ENCODE measurements around the gene ISG20.

The ISG20 gene

DNA sequence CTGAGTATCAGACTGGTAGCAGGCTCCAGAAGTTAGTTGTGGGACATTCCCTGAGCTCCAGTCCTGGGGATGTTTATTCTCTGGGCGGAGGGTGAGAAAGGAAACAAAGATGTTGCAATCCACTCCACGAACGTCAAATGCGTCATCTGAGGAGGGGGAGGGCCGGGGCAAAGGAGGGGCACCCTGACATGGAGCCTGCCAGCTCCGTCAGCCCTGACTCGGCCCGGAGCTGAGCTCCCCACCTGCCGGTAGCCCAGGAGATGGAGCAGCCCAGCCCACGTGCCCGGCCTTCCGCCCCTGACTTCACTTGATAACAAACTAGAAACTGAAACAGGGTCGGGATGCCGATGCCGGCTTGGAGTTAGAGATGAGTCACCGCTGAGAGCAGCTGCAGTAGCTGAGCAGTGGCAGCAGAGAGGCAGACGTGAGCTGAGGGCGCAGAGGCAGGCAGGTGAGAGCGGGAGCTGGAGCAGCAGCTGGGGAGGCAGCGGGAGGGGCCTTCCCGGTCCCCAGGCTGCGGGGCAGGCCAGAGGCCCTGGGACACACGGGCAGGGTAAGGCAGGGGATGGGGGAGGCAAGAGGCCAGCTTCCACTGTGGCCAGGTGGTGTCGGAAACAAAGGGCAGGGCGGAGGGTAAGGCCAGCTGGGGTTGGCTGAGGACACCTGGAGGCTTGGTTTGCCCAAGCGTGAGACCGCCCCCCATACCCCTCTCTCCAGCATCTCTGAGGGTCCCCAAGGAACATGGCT is at the start of gene ISG20:
ISG20 (plus strand) TSS at position 391 of the 747 bp plus-strand sequence; CDS start at position 742, 351 bp downstream.
- peak; percentile 95 for DNase-seq

DNA sequence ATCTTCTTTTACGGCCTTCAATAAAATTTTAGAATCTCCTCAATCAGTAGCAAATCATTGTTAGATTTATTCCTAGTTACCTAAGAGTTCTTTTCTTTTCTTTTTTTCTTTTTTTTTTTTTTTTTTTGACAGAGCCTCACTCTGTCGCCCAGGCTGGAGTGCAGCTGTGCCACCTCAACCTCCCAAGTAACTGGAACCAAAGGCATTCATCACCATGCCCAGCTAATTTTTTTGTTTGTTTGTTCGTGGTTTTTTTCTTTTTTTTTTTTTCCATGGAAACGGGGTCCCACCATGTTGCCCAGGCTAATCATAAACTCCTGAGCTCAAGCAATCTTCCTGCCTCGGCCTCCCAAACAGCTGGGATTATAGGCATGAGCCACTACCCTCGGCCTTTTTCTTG is 48.1 kb upstream of the ISG20 start:
- DNase-seq = no peak

DNA sequence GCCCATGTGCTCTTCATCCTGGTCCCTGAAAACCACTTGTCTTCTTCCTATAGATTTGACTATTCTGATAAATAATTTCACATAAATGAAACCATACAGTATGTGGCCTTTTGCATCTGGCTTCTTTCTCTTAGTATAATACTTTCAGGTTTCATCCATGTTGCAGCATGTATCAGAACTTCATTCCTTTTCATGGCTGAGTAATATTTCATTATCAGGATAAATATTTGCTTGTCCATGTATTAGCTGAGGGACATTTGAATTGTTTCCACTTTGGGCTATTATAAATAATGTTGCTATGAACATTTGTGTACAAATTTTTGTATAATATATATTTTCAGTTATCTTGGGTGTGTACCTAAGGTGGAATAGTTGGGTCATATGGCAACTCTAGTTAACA is 47.4 kb upstream of the ISG20 start:
- no peak for DNase-seq

DNA sequence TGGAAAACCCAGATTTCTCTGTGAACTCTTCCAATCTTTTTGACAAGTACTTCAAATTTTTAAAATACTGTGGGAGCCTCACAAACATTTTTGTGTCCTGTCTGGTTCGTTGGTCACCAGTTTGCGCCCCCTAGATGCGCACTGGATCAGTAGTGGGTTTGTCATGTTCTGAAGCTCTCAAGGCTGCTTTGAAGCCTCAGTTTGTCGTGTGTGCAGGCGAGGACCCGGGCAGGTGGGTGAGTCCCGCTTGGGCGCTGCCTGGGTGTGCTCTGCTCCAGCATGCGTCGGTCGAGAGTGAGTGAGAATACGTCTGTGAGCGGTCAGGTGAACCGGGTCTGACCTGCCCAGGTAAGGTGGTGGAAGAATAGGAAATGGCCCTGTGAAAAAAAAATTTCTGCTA is 34.9 kb upstream of the ISG20 start:
- no peak for DNase-seq

DNA sequence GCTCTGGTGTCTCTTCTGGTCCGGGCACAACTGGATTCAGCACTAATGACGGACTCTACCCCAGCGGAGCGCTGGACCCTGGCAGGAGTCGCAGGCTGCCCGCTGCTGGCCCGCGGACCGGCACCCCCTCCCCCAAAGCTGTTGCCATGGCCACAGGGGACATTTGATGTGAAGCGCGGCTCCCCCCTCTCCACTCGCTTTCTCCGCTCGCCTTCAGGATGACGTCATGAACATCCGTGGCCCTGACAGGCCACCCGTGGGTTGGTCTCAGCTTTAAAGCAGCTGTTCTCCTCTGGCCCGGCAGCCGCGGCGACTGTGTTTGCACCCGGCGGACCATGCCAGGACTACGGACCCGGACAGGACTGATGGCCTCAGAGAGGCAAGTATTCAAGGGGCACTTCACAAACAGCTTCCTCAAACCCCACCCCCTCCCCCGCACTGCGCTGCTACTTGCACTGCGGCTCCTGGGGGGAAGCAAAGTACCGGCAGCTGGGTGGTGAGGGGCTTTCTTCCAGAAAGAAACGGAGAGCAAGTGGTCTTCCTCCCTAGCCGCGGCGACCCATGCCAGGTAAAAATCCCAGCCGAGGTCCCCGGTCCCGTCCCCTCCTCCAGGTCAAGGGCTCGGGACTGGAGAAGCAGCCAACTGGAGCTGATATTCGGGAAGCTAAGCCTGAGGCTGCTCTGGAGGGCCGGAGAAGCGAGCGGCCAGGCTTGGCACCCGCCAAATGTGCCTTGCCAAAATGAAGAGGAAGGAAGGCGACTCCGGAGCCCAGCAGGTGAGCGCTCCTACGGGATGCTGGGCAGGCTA is 34.2 kb upstream of the ISG20 start:
- no peak for DNase-seq

DNA sequence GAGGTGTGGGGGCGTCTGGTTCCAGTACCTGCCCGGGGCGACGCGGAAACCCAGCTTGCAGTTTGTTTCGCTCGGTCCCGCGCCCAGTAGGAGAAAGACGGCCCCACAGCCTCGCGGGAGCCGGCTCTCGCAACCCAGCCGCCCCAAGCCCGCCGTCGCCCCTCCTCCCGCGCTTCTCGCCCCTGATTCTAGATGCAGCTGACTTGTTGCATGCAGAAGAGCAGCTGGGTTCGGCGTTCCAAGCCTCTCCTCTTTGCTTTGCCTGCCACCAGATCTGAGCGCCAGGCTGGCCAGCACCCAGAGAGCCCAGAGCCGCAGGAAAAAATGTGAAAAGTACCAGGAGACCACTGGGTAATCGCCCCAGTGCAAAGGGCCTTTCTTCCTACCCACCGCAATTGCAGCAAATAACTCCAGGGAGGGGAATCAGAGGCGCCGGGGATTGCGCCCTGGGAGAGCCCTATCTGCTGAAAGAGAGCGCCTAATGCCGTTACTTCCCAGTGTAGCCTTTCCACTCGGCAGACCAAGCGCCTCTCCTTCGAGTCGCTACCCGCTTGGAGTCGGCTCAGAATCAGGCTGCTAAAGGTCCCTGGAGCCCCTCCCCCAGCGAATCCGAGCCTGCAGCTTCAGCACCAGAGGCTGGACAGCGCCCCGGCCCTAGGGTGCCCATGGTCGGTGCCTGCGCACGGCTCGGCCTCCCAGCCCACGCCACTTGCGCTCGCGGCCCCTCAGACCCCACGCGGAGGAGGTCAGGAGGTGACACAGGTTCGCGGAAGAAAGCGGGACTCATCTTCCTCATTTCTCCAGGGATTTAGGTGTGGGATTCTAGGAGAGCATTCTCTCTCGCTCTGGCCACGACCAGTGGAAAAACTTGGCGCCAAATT is 33.4 kb upstream of the ISG20 start:
- DNase-seq = peak; percentile 34

DNA sequence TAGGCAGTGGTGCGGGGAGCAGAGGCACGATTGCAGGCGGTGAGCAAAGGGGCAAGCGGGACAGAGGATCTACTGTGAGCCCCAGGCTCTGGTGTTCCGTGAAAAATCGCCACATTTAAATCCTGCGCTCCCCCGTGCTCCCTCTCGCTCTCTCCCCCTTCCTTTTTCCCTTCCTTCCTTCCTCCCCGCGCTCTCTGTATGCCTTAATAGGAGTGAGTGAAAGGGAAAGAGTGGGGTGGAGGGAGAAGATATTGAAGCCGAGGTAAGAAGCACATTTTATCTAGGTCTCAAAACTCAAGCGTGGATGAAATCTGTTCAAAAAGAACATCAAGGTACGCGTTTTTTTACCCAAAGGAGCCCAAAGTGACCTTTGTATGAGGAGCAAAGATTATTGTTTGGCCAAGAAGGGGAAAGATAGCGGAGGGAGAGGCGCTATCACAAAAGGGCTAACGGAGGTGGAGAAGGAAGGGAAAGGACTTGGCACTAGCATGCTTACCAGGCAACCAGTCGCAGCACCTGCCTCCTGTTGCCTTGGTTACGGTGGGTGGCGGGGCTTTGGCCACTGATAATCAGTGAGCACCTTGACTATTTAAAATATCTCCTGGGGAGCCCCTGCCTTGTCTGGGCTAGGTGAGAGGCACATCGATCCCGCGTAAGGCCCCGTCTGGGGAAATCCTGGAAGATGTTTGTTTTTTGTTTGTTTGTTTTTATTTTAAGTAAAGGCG is 32.6 kb upstream of the ISG20 start:
- DNase-seq = no peak

DNA sequence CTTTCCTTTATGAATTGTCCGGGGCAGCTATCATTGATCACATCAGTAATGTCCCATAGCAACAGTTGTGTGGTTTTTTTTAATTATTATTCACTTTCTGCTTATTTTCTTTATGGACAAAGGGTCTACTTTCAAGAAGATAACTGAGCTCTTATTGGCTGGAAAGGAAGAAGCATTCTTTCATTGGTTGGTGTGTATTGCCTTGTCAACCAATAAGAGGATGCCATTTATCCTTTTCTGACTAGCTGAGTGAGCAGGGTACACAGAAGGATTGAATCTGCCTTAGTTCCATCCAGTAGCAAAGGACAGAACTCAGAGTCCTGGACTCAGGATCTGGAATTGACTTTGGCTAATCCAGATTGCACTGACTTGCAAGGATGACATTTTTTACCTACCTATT is 30.9 kb upstream of the ISG20 start:
- DNase-seq = no peak

DNA sequence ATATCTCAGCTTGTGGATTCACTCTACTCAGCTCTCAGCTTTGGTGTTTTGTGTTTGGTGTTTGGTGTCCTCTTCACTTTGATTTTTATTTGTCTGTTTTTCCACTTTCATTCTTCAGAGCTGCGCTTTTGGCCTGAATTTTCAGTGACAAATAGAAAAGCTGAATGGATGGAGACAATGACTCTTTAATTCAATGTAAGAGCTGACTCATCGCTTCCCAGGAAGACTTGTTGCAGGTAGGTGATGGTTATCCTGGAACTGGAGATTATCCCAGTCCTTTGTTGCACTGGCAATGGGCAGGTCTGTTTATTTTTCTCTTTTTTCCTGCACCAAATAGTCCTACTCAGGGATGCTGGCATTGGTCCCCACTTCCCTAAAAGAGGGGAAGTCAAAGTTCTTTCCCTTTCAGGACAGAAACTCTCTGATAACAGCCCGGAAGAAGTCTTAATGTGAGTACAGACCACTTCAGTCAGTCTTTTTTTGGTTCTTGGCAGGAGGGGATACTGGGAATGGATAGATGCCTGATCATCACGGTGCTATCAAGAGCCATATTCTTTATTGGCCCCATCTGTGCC is 30.1 kb upstream of the ISG20 start:
- no peak for DNase-seq

DNA sequence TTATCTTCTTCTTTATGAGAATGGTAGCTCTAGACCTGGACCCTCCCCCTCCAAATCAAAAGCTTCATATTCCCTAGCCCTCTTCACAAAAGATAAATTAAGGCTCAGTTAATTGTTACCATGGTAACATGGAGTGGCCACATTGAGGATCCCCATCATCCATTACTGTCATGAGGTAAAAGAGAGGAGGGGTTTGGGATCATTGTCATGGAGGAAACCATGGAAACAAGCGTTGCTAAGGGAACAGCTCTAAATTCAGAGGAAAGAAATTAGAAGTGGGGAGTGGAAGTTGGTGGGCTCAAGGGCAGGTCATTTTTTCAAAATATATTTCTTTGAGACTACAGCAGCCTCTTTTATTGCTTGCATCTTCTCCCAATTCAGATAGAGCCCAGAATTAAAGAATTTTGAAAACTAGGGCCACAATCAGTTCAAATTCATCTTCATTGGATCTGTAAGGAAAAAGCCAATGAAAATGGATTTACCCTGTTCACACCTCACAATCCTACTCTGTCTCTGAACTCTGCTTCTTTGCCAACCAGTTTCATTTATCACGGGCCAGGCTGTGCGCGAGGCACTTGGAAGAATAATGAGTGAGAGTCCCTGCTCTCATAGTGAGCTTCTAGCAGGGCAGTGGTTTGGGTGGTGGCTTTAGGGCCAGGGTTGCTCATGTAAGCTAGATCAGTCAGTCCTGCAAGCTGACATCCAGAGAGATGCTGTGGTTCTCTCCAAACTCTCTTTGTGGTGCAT is 29.3 kb upstream of the ISG20 start:
- no peak for DNase-seq

DNA sequence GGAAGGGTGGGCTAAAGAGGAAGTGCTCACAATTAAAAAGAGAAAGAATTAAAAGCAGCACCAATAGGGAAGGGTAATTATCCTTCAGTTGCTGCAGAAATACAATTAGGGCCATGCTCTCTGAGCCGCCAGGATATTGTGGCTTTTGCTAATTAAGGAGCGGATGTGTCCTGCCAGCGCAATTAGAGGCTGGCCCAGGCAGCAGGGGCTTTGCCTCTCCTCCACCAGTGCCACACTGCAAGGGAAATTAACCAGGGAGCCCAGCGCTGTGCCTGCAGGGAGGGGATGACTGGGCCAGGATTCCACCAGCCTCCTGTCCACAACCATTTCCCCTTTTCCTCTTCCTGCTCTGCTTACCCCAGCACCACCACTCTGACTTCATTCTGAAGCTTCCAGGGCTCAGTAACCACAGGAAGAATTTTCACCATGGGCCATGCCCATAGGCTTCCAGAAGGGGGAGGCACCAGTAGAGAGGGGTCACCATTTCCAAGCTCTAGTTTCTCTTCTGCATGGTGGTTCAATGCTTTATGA is 28.1 kb upstream of the ISG20 start:
- DNase-seq = peak; percentile 39

DNA sequence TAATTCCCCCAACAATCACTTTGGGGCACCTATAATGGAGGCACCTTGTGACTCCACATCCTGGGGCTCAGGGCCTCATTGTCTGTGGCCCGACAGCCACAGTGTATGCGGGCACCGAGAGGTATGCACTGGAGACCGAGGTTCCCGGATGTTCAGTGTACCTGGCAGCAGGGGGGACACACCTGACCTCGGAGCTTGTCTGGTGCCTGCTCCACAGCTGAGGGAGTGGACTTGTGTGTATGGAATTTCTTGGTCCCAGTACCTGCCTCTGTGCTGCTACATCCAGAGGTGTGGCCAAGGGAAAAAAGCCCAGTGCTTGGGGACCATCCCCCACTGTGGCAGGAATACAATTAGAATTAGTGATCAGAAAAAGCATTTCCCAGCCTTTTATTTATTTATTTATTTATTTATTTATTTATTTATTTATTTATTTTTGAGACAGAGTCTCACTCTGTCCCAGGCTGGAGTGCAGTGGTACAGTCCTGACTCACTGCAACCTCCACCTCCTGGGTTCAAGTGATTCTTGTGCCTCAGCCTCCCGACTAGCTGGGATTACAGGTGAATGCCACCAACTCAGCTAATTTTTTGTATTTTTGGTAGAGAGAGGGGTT is 26.5 kb upstream of the ISG20 start:
- DNase-seq = no peak

DNA sequence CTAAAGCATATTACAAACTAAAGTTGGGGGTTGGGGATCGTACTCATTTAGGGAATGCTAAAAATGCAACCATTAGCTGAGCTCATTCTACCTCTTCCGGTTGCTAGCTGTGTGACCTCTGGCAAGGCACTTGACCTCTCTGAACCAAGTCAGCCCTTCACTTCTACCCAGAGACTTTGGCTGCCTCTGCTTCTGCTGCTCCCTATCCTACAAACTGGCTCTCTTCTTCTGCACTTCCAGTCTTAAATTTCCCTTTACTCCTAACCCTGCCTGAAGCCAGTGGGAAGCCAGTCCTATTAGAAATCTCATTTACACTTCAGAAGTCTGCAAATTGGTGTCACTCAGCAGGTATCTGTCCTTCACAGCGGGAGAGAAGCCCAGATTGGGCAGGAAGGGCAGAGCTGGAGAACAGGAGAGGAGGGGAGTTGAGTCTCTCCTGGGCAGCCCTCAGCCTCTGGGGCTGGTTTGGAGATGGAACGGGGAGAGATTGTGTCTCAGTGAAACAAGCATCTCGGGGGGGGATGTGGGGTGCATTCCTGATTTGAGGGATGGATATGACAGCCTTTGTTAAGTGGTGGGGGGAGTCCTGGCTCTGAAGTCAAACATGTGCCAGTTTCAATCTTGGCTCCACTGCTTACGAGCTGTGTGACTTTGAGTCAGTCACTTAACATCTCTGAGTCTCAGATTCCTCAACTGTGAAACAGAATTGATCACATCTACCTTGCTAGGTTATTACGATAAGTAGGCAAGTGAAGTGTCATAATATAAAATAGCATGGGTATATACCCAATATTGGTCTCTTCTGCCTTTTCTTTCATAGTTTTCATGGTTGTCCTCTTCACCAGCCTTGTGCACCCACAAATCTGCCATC is 25.5 kb upstream of the ISG20 start:
- DNase-seq = peak; percentile 55

DNA sequence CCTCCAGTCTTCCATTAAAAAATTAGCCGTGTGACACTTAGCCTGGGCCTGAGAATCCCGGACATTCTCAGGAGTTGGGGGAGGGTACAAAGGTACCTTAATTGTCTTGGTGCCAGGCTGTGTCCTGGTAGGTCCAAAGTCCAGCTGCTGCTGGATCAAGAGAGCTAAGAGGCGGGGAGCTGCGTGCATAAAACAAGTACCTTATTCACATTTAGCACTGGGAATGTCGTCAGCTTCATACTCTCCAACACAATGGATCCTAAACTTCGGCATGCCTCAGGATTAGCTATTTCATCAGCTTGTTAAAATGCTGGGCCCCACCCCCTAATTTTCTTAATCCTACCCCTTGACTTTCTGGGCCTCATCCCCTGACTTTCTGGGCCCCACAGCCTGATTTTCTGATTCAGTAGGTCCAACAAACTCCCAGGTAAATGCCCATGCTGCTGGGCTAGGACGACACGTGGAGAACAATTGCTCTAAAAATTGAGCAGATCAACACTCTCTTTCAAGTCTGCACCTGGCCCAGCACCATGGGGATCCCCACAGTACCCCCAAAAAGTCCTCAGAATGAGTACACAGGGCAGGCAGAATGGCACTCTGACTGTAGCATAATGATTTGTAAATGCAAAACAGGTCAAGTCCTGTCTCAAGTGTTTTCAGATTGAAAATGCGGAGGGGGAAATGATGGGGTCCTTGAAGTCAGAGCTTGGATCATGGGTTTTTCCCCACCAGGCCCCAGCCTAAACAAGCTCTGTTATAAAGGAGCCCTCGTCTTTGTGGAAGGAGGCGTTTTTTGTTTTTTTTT is 23.3 kb upstream of the ISG20 start:
- DNase-seq = no peak

DNA sequence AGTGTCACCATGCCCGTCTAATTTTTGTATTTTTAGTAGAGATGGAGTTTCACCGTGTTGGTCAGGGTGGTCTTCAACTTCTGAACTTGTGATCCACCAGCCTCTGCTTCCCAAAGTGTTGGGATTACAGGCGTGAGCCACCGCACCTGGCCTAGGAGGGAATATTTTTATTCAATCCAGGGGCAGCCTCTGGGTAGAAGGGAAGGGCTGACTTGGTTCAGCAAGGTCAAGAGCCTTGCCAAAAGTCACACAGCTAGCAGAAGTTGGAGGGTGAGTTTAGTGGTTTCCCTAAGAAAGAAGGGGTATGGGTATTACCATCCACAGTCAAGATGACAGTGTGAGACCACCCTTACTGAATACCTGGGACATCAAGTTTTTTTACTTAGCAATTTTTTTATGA is 22.6 kb upstream of the ISG20 start:
- no peak for DNase-seq

DNA sequence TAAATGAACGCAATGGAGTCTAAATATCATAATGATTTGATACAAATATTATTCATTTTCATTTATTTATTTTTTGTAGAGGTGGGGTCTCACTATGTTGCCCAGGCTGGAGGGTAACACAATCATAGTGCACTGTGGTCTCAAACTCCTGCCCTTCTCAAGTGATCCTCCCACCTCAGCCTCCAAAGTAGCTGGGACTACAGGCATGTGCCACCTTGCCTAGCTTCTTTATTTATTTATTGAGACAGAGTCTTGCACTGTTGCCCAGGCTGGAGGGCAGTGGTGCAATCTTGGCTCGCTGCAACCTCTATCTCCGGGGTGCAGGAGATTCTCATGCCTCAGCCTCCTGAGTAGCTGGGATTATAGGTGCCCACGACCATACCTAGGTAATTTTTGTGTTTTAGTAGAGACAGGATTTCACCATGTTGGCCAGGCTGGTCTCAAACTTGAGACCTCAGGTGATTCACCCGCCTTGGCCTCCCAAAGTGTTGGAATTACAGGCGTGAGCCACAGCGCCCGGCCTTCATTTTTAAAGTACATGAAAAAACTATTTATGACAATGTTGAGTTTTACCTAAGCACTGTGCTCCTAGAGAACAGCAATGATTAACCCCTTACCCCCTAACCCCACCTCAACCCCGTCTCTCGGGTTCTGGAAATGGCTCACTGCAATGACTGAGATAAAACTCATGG is 21.6 kb upstream of the ISG20 start:
- no peak for DNase-seq

DNA sequence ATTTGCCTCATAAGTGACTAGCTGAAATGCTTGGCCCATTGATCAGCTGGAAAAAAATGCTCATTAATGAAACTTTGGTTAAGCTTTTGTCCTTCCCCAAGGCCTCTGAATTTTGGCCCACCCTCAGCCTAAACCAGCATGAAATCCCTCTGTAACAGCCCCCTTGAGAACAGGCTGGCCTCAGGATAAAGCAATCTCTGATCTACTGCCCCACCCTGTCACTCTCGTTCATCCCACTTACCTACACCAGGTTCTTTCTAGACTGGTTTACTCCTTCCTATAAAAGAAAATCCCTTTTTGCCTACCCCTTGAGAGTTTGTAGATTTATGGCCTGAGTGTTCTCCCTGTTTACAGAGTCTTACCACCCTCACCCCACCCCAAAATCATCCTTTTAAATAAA is 21.0 kb upstream of the ISG20 start:
- DNase-seq = no peak

DNA sequence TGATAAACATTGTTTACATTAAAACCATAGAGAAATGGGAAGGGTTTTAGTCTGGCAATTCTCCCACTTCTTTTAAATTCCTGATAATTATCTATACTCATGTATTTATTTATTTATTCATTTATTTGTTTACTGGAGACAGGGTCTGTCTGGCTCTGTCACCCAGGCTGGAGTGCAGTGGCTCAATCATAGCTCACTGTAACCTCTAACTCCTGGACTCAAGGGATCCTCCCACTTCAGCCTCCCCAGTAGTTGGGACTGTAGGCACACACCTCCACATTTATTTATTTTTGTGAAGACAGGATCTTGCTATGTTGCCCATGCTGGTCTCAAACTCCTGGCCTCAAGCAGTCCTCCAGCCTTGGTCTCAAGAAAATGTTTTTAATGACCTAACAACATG is 20.1 kb upstream of the ISG20 start:
- DNase-seq = no peak
